ENCODE results near the gene NME1.
"Not testable (repeated sequence)": the region's sequence is repeated elsewhere in the genome, so short reads cannot be mapped to it uniquely, and the experiment has no call there.

The NME1 gene

GRCh38 chr17:51147650-51148049 is 5.7 kb upstream of the NME1 start:
- DNase-seq = no peak

GRCh38 chr17:51149163-51149562 is 4.2 kb upstream of the NME1 start:
- no peak for DNase-seq

GRCh38 chr17:51150932-51151331 is 2.4 kb upstream of the NME1 start:
- no peak for DNase-seq

GRCh38 chr17:51152766-51153209 is 571 bp upstream of the NME1 start:
- no peak for DNase-seq

GRCh38 chr17:51154176-51154575 is 817 bp downstream of the NME1 start:
- DNase-seq = no peak

GRCh38 chr17:51155416-51155815 is 2.1 kb downstream of the NME1 start:
- no peak for DNase-seq

GRCh38 chr17:51159604-51160003 is 6.2 kb downstream of the NME1 start:
- DNase-seq = no peak

- DNase-seq = no peak
These were observed 8.2 kb downstream of the NME1 start for GRCh38 chr17:51161541-51161940.

GRCh38 chr17:51164911-51165679 is 11.7 kb downstream of the NME1 start:
- DNase-seq = no peak

- DNase-seq = no peak
These were observed 12.4 kb downstream of the NME1 start for GRCh38 chr17:51165680-51166197.

- peak; percentile 61 for DNase-seq
These were observed 13.0 kb downstream of the NME1 start, which contains the start of gene NME2 for GRCh38 chr17:51166198-51166986. NME2 (plus strand) TSS chr17:51166411; CDS start chr17:51166831, 420 bp downstream.

- DNase-seq = peak; percentile 69
These were observed 13.9 kb downstream of the NME1 start for GRCh38 chr17:51166987-51167931.

- DNase-seq = no peak
These were observed 16.0 kb downstream of the NME1 start for GRCh38 chr17:51169340-51169739.

- DNase-seq = no peak
These were observed 17.4 kb downstream of the NME1 start for GRCh38 chr17:51170736-51171135.

- DNase-seq = not testable (repeated sequence)
These were observed 18.7 kb downstream of the NME1 start for GRCh38 chr17:51172030-51172429.

- DNase-seq = no peak
These were observed 27.1 kb downstream of the NME1 start for GRCh38 chr17:51180486-51180885.

- no peak for DNase-seq
These were observed 30.8 kb downstream of the NME1 start for GRCh38 chr17:51184124-51184523.

GRCh38 chr17:51185763-51186332 is 32.5 kb downstream of the NME1 start:
- DNase-seq = no peak

- DNase-seq = no peak
These were observed 35.0 kb downstream of the NME1 start for GRCh38 chr17:51188271-51188833.

GRCh38 chr17:51189162-51189561 is 35.8 kb downstream of the NME1 start:
- no peak for DNase-seq

- no peak for DNase-seq
These were observed 36.3 kb downstream of the NME1 start for GRCh38 chr17:51189628-51190027.

GRCh38 chr17:51191895-51192294 is 38.5 kb downstream of the NME1 start:
- DNase-seq = no peak

Measured in activated T-cell treated with anti-CD3 and anti-CD28 coated beads for 4 hours (primary cell).